CD4-positive, alpha-beta T cell treated with Interleukin-4 for 4 hours (primary cell): Measurements from ENCODE around the gene ENOX1.

ENCODE experiments used
- DNase-seq: peaks from one replicate; pipeline ENCODE4 v3.0.0-alpha.2; 2020

The ENOX1 gene

DNA sequence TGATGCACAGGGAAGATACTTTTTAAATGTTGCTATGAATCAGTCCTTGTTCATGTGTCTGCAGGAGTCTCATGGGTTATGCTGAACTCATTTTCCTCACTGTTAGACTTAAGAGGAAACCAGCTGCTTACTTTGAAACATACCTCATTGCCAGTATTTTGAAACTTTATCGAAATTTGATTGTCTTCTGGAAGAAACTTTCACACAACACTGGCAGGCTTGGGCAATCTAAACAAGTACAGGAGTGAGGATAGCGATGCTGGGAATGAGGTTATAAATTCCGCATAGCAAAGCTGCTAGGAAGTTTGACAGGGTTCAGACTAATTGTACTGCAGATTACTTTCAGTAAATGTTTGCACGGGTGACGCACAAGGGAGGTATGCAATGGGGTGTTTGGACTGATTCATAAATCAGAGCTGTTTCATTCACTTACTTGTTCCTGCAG is 517.7 kb downstream of the ENOX1 start:
- DNase-seq, result no peak

DNA sequence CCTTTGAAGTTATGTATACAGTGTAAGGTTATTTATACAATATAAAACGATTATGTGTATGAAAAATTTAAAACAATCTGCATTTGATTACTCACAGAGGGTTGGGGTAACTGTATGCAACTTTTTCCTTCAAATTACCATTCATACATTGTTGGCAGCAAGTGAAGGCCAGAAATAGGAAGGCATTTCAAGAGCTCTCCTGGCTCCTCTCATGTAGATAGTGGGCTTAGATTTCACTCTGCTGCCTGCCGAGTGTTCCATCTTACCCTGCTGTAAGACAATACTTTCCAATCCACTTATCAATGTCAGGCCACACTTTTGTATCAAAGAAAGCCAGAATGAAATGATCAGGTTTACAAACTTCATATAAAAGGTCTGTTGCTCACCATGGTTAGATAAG is 518.1 kb downstream of the ENOX1 start:
- no peak for DNase-seq

DNA sequence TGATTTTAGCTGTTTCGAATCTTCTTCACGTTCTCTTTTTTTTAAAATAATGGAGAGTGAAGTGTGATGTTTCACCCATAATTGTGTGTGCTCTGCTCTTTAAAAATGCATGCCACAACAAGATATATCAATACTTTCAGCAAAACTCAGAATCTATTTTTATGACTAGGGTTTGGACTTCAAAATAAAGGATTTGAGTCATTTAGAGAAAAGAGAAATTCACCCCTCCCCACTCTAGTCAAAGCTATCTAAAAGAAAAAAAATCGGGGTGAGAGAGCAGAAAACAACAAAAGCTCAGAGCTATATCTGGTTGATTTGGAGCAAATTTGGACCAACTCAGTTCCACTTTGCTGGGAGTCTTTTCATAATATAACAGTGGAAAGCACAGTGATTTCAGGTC is 518.9 kb downstream of the ENOX1 start:
- DNase-seq, result no peak

DNA sequence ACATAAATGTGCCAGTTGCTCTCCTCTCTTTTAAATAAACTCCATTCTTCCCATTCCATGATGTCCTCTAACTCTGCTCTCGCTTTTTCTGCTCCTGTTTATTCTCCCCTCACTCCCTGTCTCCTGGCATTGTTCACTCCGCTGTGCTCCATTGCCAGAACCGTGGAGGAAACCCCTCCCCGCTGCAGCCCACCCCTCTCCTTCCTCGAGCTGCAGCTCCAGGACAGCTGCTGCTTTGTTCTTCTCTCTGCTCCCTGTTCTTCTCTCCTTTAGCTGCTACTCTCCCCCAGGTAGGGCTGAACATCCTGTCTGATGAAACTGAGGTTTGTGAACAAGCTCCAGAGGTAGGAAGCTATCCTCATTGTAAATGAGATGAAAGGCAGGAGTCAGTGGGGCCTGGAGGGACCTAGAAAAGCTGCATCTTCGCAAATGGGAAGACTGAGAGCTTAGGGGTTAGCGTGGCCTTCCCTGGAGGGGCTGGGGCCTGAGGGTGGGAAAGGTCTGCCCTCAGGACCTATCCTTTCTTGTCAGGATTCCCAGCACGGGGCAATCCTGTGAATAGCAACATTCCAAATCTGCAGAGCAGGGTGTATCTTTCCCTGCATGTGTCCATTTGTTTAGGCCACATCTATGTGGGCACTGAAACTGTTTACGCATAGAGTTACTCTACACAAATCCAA is 519.7 kb downstream of the ENOX1 start:
- no peak for DNase-seq

DNA sequence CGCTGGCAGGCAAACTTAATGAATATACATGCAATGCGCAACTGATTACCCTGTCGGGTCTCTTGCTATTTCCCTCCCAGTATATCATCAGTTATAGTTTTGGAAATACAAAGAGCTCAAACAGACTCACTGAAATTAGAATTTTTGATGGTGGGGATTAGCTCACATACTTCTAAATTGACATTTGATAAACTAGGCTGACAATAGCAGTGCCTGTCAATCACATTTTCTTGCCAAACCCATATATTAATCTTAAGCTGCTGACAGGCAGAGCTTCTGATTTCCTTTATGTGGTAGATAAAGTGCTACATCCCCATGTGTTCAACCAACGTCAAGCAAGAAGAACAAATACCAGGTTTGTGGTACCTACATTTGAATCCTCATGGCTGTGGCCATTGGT is 521.7 kb downstream of the ENOX1 start:
- DNase-seq, result no peak

DNA sequence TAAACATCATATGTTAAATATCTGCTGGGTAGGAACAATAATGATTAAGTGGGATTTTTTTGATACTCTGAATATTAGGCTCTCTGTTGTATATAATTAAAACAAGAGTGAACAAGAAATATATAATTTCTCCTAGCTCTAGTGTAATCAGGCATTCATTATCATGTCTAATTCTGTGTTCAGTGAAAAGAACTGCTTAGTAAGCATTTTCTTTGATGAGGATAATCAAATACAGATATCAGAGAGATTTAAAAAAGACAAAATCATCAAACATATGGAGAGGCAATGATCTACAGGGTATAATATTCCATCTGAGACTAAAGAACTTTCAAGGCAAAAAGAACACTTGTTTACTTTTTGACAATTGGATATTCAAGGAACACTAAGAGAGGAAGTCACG is 522.3 kb downstream of the ENOX1 start:
- DNase-seq, result no peak

DNA sequence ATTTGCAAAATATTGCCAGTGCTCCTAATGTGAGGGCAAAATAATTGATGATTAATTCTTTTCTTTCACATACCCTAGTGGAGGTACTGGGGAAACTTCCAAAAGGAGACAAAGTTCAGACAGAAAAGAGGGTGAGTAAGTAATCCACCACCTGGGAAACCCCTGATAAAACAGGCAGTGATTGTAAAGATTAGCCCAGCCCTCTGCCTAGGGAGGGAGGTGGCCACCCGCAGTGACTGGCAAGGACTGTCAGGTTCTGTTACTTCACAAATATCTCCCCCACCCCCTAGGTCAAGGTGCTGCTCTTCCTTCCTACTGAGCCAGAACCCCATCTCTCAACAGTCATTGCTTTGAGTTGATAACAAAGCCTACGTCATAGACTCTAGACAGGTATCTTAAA is 523.7 kb downstream of the ENOX1 start:
- no peak for DNase-seq

DNA sequence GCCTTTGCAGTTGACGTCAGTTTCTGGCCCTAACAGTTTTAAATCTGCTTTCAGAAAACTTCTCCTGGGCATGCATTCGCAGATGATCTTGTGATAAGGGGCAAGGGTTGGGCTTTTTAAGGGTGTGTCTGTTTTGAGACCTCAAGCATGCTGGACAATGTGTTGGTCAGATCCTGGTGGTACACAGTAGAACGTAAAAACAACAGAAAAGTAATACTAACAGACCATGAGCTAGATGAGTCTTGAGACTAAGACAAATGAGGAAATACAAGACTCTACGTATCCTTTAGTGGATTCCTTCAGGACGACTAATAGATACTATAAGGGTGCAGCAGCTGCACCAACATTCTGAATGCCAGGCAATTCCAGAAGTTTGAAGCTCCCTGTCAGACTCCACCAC is 525.8 kb downstream of the ENOX1 start:
- DNase-seq, result no peak

DNA sequence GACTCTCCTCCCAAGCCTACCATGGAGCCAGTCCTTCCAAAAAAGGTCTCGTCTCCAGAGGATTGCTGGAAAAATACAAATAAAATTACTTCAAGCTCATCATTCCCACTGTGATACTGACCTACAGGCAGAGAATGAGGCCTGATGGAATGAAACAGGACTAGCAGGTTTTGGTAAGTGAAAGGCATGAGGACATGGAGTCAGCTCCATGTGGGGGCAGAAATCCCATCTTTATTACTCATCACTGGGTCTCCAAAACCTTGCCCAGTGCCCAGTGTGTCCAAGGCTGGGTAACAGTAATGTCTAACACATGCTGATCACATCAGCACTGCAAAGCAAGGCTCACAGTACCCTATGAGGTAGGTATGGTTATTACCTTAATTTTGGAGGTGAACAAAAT is 528.0 kb downstream of the ENOX1 start:
- DNase-seq, result no peak

DNA sequence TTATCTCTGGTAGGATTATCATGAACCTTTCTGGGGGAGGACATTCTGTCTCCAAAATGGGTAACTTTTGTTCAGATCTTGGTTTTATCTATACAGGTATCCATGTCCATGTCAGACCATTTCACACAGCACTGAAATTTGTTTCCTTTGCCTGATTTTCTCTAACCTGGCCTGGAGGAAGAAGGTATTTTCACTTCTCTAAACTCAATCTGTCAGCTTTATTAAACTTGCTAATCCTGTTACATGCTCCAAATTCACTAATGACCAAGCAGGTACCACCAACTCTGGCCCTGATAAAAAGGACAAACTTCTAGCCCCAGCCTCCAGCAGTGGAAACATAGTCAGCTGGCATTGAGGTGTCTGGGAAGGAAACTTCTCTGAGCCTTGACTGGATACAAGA is 529.0 kb downstream of the ENOX1 start:
- no peak for DNase-seq

DNA sequence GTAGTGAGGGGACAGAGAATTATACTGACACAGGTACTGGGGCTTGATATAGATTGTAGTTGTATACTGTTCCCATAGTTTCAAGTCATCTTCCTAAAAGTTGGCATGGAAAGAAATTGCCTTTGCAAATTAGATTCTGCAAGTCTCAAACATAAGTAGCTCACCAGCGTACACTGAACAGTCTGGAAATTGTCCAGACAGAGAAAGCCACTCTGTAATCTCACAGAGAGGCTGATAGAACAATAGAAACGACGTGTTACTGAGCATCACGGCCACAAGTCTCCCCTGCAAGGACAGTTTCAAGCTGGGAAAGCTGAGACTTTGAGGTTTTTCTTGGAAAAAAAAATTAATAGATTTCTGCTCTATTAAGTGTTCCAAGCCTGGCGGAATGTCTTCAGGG is 534.8 kb downstream of the ENOX1 start:
- no peak for DNase-seq

DNA sequence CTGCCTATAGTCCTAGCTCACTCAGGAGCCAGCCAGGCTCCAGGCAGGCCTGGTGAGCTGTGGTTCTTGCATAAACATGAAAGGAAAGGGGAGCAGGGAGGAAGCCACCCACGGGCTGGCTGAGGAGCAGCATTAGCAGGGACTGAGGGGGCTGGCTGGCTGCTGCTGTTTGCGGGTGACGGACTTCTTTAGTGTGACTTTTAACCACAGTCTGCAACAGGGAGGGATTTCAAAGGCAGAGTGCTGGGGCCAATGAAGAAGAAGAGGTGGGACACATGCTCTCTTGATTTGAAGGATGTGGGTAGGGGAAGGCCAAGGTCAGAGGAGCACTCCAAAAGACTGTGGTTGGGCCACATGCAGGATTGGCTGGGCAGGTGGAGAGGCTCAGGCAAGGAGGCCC is 540.4 kb downstream of the ENOX1 start:
- no peak for DNase-seq

DNA sequence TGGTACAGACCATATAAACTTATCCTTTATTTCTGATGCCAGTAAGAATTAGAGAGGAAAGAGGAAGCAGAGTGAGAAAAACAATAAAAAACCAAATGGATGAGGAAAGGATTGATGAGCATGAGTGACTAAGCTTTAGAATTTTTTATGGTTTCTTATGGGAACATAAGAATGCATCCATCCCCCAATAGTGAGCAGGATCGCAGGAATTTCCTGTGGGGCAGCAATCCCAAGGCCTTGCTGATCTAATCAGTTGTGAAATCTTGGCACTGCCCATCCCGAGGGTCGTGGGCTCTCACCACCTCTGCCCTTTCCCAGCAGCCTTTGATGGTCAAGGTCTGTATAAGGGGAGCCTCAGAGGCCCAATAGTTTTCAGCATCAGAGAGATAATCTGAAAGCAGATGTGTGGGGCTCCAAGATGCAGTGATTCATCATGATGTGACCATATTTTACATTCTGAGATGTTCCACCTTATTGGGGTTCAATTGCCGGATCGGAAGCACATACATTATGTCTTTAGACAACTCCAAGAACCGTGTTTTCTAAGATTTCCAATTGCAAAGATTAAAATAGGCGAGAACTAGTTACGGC is 541.3 kb downstream of the ENOX1 start:
- no peak for DNase-seq

DNA sequence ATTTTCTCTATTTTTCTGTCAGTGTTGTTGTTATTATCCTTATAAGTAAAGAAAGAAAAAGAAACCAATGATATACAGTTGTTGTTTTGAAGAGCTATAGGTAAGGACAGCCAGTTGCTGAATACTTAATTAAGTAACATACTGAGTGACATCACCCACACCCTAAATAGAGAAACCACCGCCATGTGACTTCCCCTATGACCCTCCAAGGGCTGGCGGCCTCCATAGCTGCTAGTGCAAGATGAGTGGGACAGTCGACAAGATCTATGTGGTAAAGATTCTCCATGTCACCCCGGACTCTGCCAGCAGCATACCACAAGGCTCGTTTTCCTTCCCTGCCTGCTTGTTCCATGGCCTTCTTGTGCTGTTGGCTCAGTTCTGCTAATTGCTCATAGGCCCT is 542.3 kb downstream of the ENOX1 start:
- DNase-seq, result no peak

DNA sequence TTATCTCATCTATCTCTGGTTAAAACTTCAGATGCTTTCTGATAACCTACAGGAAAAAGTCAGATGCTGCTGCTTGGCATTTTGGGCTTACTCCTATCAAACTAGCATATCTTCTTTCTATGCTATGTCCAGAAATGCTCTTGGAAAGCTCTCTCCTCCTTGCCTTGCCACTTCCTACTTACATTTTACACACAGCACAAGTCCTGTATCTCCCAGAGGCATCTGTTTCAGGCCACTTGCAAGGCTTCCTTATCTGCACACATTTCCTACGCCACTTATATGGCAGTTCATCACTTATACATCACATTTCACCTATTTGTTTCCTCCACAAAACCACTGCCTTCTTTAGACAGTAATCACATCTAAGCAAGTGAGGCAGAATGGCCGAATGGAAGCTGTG is 543.1 kb downstream of the ENOX1 start:
- no peak for DNase-seq

DNA sequence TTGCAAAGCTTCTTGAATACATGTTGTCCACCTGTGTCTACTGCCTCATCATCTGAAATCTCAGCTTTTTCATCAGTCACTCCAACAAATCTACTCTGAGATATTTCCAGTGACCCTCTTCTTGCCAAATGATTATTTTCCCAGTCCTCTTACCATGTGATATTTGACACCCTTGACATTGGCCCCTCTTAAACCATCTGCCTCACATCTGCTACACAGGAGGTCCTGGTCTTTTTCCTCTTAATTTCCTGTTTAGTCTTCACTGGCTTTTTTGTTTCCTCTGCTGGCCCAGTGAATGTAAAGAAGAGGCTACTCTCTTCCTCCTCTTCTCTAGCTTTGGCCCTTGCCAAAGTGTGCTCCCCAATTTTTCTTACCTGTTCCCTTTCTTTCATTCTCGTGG is 544.7 kb downstream of the ENOX1 start:
- DNase-seq, result no peak

DNA sequence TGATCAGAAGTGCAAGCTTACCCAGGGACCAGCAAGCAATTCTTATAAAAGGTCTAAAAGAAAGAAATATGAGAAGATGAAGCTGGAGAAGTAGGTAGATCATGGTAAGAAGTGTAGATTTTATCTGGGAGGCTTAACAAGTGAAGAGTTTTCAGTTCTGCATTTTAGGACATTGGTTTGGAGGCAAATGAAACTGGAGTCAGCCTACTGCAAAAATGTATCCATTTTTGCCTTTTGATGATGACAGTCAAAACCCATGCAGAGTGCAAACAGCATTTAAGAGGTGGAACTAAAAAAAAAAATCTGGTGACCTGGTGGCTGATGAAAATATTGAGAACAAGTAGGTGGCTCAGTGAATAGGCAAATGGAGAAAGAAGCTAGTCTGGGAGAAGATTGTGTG is 546.5 kb downstream of the ENOX1 start:
- DNase-seq, result no peak

DNA sequence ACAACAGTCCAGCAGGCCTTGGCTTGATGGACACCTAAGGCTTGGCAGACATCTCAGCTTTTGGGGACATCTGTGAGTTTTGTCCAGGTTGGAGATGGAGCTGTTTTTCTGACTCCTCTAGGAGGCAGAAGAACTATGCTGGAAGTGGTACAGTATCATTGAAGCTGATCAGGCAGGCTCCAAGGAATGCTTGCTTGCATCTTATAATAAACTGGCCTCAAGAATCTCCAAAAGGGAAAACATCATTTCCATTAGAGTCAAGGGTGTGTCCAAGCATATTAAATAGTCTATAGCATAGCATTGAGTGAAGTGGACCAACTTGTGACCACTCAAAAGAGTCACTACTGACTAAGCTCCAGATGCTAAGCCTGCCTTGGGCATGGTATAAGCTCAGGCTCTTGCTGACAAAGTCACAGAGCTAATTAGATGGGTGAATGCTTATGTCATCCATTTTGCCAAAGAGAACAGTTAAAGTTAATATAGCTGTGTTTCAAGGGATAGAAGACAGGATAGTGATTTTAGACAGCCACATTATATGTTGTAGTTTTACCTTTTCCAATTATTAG is 547.4 kb downstream of the ENOX1 start:
- DNase-seq, result no peak

DNA sequence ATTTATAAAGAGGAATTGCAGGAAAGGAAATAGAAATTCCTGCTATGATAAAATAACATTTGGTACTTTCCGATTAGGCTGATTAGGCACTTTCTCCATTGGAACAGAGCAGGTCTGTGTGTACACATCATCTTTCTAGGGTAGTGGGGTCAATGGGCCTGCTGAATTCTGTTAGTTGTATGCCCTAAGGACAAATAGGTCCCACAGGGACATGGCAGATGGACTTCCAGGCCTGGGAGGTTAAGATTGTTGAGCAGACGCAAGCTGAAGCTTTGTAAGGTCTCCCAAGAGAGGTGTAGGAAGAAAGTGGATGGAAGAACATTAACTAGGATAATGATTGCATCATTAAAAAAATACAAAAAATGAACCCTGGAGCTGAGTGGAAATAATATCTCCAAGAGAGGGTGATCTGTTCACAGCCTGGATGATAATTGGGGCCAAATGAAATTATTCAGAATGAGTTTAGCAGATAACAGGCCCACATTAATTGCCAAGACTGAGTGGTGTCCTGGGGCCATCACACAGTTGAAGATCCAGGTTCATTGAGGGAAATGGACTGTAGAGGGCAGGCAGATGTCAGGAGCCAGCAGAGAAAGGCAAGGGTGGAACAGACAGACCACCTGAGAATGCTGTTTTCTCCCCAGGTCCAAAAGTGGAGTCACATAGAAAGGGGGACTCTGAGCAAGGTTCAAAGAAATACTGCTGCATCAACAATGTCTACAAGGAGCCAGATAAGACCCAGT is 548.3 kb downstream of the ENOX1 start:
- no peak for DNase-seq

DNA sequence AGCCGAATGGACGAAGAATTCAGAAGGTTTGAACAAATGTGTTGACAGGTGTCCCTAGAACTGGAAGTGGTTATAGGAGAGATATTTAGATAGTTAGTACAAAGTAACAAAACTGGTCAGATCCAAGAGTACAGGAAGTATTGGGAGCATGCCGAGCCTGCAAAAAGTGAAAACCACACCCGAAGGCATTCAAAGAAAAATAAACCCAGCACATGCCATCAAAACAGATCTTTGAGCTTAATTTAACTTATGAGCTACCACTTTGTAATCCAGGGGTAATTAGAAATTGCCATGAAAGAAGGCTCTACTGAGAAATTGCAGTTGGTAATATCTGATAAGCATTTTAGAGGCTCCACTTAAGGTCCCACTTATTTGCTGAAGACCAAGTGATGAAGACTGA is 549.2 kb downstream of the ENOX1 start:
- no peak for DNase-seq

DNA sequence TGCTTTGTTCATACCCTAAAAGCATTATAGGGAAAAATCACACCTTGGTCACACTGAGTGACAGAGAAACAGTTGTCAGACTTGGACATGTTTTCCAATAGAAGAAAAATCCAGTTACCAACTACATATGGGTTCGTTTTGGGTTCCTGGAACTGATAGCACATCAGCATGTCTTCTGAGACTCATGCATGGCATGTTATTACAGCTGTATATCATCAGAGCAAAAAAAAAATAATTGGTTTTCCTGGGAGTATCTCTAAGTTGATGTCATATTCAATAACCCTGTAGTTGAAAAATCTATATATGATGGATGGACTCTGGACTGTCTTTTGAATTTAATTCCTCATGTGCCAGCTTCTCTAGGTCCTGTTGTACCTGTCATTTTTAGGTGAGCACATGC is 551.7 kb downstream of the ENOX1 start:
- DNase-seq, result no peak

DNA sequence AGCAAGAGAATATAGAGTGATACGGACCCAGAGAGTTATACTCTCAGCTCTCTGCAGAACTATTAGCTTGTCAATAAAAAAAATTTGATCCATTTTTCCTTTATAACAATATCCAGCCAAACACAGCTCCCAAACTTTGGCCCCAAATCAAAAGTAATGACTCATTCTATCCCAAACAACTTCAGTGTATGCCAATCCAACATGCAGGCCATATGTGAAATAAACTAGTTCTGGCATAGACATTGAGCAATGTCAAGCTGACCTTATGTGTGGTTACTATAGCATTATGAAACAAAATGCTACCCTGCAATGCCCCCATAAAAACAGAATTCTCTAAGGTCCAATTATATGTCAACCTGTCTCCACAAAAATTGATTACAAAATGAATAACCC is 553.9 kb downstream of the ENOX1 start:
- no peak for DNase-seq

DNA sequence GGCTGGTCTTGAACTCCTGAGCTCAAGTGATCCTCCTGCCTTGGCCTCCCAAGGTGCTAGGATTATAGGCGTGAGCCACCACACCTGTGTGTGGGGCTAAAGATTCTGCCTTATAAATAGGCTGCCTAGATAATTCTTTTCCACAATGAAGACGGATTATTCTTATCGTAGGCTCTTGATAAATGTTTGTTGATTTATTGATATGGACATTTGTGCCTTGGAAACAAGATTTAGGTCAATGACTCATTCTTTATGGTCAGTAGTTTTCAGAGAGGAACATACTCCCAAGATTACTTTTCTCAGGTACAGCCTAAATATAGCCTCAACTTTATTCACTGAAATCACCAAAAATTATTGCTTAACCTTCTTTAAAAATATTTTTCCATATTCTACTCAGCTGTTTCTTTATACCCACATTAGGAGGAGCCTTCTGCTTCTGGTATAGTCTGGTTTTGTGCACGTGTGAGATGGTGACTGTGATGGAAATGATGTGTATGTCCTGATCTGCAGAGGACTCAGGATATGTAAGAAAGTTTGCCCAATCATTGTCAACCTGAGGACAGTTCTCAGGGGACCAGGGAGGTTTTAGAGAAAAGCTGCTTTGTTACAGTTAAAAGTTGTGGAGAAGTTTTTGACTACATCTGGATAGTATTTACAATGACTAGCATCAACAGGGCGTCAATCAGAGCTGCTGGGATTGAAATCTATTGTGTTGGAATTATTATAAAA is 554.5 kb downstream of the ENOX1 start:
- DNase-seq, result no peak

DNA sequence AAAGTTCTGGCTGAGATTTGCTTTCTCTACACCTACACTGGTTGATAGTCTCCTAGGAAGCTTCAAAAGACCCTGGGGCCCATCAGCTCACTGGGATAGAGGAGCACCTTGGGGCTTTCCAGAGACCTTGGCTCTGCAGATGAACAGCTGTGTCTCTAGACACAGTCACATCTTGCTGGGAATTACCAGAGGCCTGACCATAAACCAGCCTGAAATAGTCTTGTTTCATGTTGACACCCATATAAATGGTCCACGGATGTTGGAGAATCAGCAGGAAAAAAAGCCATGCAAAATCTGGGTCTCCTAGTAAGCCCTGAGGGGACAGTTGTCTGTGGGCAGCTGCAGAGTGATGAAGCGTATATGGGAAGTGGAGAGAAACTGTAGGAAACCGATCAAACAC is 555.8 kb downstream of the ENOX1 start:
- no peak for DNase-seq
